ENCODE measurements around the gene CBLC. TPM values are rescaled to one million over a fixed set of nuclear protein-coding genes. Genes with fewer than 3 reads are reported as not detected.

Gene CBLC
- total RNA-seq, 8 experiments from 2014 or later: not detected

- no peak for ATAC-seq (replicated peaks in 6 of 8)
- WGBS, 10 experiments: 80 to 100% (median 90%) methylated on average over 1 to 8 of the region's 28 CpGs; no CpG with 5 or more reads in 7 of the 10 experiments
Measured at GRCh38 chr19:44812142-44812718, 34.5 kb downstream of the CBLC start.

GRCh38 chr19:44813070-44813840, 35.6 kb downstream of the CBLC start:
- WGBS, 10 experiments: 0 to 95% (median 80%) methylated on average over 1 to 7 of the region's 38 CpGs; no CpG with 5 or more reads in 2 of the 10 experiments
- no peak overlapping the region for H3K27ac ChIP-seq
- in situ Hi-C loops (cut with MboI; ENCODE audit: low pct_unique_long_range_greater_than_20kb in 2 of 9, low sequenced_read_pairs in 9 of 9, unreplicated experiment in 9 of 9): no loop called here
- ATAC-seq (replicated peaks in 6 of 8): no peak
- H3K4me3 ChIP-seq: no peak overlapping the region
- H3K4me1 ChIP-seq (replicated peaks in 1 of 2): peaks cover 11 to 23% of the 10 kb centered on the region in 2 donors

More at GRCh38 chr19:44812142-44812718, 34.5 kb downstream of the CBLC start:
- H3K4me3 ChIP-seq: no peak overlapping the region
- no peak overlapping the region for H3K27ac ChIP-seq
- in situ Hi-C loops (cut with MboI; ENCODE audit: low pct_unique_long_range_greater_than_20kb in 2 of 9, low sequenced_read_pairs in 9 of 9, unreplicated experiment in 9 of 9): no loop called here
- H3K4me1 ChIP-seq (replicated peaks in 1 of 2): peaks cover 11 to 27% of the 10 kb centered on the region in 2 donors

GRCh38 chr19:44813841-44814470, 36.3 kb downstream of the CBLC start:
- no peak for ATAC-seq (replicated peaks in 6 of 8)
- no peak overlapping the region for H3K27ac ChIP-seq
- 56 to 94% (median 82%) methylated on average over 1 to 9 of the region's 16 CpGs; no CpG with 5 or more reads in 4 of the 10 experiments for WGBS, 10 experiments
- no peak overlapping the region for H3K4me3 ChIP-seq
- peaks cover 11 to 18% of the 10 kb centered on the region in 2 donors for H3K4me1 ChIP-seq (replicated peaks in 1 of 2)
- in situ Hi-C loops (cut with MboI; ENCODE audit: low pct_unique_long_range_greater_than_20kb in 2 of 9, low sequenced_read_pairs in 9 of 9, unreplicated experiment in 9 of 9): no loop called here

GRCh38 chr19:44814517-44814916, 36.8 kb downstream of the CBLC start:
- Histone ChIP-seq H3K4me1 (replicated peaks in 1 of 2) (peaks cover 6 to 12% of the 10 kb centered on the region in 2 donors), H3K4me3 (no peak overlapping the region), H3K27ac (no peak overlapping the region)
- in situ Hi-C loops (cut with MboI; ENCODE audit: low pct_unique_long_range_greater_than_20kb in 2 of 9, low sequenced_read_pairs in 9 of 9, unreplicated experiment in 9 of 9): no loop called here
- ATAC-seq (replicated peaks in 6 of 8): no peak
- WGBS, 10 experiments: 69 to 100% (median 93%) methylated on average over 1 to 8 of the region's 17 CpGs; no CpG with 5 or more reads in 5 of the 10 experiments

- Histone ChIP-seq H3K4me1 (replicated peaks in 1 of 2) (peaks cover 0 to 6% of the 10 kb centered on the region in 2 donors), H3K4me3 (no peak overlapping the region), H3K27ac (no peak overlapping the region)
- 0 to 86% (median 33%) methylated on average over 1 of the region's 2 CpGs; no CpG with 5 or more reads in 7 of the 10 experiments for whole genome bisulfite sequencing, 10 experiments
- in situ Hi-C loops (cut with MboI; ENCODE audit: low pct_unique_long_range_greater_than_20kb in 2 of 9, low sequenced_read_pairs in 9 of 9, unreplicated experiment in 9 of 9): no loop called here
- no peak for ATAC-seq (replicated peaks in 6 of 8)
Measured at GRCh38 chr19:44816301-44816700, 38.6 kb downstream of the CBLC start.

GRCh38 chr19:44817725-44818465, 40.2 kb downstream of the CBLC start:
- no peak for ATAC-seq (replicated peaks in 6 of 8)
- Histone ChIP-seq H3K4me1 (replicated peaks in 1 of 2) (peaks cover 0 to 7% of the 10 kb centered on the region in 2 donors), H3K27ac (no peak overlapping the region), H3K4me3 (no peak overlapping the region)
- in situ Hi-C loops (cut with MboI; ENCODE audit: low pct_unique_long_range_greater_than_20kb in 2 of 9, low sequenced_read_pairs in 9 of 9, unreplicated experiment in 9 of 9): no loop called here
- 50 to 100% (median 62%) methylated on average over 1 to 7 of the region's 8 CpGs; no CpG with 5 or more reads in 4 of the 10 experiments for WGBS, 10 experiments

- Histone ChIP-seq H3K4me3 (no peak overlapping the region), H3K27ac (no peak overlapping the region), H3K4me1 (replicated peaks in 1 of 2) (peaks cover 0 to 10% of the 10 kb centered on the region in 2 donors)
- no peak for ATAC-seq (replicated peaks in 6 of 8)
- in situ Hi-C loops (cut with MboI; ENCODE audit: low pct_unique_long_range_greater_than_20kb in 2 of 9, low sequenced_read_pairs in 9 of 9, unreplicated experiment in 9 of 9): no loop called here
- 60 to 100% (median 76%) methylated on average over 1 to 6 of the region's 20 CpGs; no CpG with 5 or more reads in 5 of the 10 experiments for WGBS, 10 experiments
Measured at GRCh38 chr19:44818466-44819031, 40.9 kb downstream of the CBLC start.

GRCh38 chr19:44819246-44819832, 41.6 kb downstream of the CBLC start:
- in situ Hi-C loops (cut with MboI; ENCODE audit: low pct_unique_long_range_greater_than_20kb in 2 of 9, low sequenced_read_pairs in 9 of 9, unreplicated experiment in 9 of 9): no loop called here
- WGBS, 10 experiments: 72 to 85% (median 77%) methylated on average over 5 to 6 of the region's 28 CpGs; no CpG with 5 or more reads in 7 of the 10 experiments
- Histone ChIP-seq H3K4me3 (no peak overlapping the region), H3K27ac (no peak overlapping the region), H3K4me1 (replicated peaks in 1 of 2) (peaks cover 0 to 10% of the 10 kb centered on the region in 2 donors)
- ATAC-seq (replicated peaks in 6 of 8): no peak

GRCh38 chr19:44820648-44821609, 43.2 kb downstream of the CBLC start:
- H3K4me3 ChIP-seq: no peak overlapping the region
- no peak overlapping the region for H3K27ac ChIP-seq
- WGBS, 10 experiments: 9 to 81% methylated on average over 3 to 4 of the region's 35 CpGs; no CpG with 5 or more reads in 8 of the 10 experiments
- ATAC-seq (replicated peaks in 6 of 8): peak in 7 of 8 experiments; percentile 36 to 88 (median 81)
- in situ Hi-C loops (cut with MboI; ENCODE audit: low pct_unique_long_range_greater_than_20kb in 2 of 9, low sequenced_read_pairs in 9 of 9, unreplicated experiment in 9 of 9): no loop called here
- H3K4me1 ChIP-seq (replicated peaks in 1 of 2): peaks cover 0 to 10% of the 10 kb centered on the region in 2 donors

- Histone ChIP-seq H3K27ac (no peak overlapping the region), H3K4me3 (no peak overlapping the region), H3K4me1 (replicated peaks in 1 of 2) (peaks cover 0 to 10% of the 10 kb centered on the region in 2 donors)
- 0 to 93% (median 77%) methylated on average over 1 to 4 of the region's 11 CpGs; no CpG with 5 or more reads in 3 of the 10 experiments for WGBS, 10 experiments
- no peak for ATAC-seq (replicated peaks in 6 of 8)
- in situ Hi-C loops (cut with MboI; ENCODE audit: low pct_unique_long_range_greater_than_20kb in 2 of 9, low sequenced_read_pairs in 9 of 9, unreplicated experiment in 9 of 9): no loop called here
Measured at GRCh38 chr19:44822177-44822576, 44.5 kb downstream of the CBLC start.

GRCh38 chr19:44822670-44823372, 45.1 kb downstream of the CBLC start:
- ATAC-seq (replicated peaks in 6 of 8): no peak
- in situ Hi-C loops (cut with MboI; ENCODE audit: low pct_unique_long_range_greater_than_20kb in 2 of 9, low sequenced_read_pairs in 9 of 9, unreplicated experiment in 9 of 9): no loop called here
- WGBS, 10 experiments: 35 to 100% (median 76%) methylated on average over 1 to 3 of the region's 10 CpGs; no CpG with 5 or more reads in 4 of the 10 experiments
- peaks cover 0 to 10% of the 10 kb centered on the region in 2 donors for H3K4me1 ChIP-seq (replicated peaks in 1 of 2)
- no peak overlapping the region for H3K27ac ChIP-seq
- no peak overlapping the region for H3K4me3 ChIP-seq
